ENCODE data around the gene ACOXL.

- TF ChIP-seq CTCF (IDR thresholded peaks at IDR 0.05) (no peak), POLR2A (IDR thresholded peaks at IDR 0.05) (no peak)
Observed at GRCh38 chr2:110873597-110874452, 141.5 kb downstream of the ACOXL start.
